ENCODE data around the gene AMN. TPM values are rescaled to one million over a fixed set of nuclear protein-coding genes. Genes with fewer than 3 reads are reported as not detected.

The AMN gene
- total RNA-seq, 1 donor from 2014 or later, result 11.8 TPM

- Histone ChIP-seq H3K27me3 (no peaks in the 10 kb centered on the region), H3K27ac (no peak overlapping the region), H3K4me3 (no peak overlapping the region), H3K9me3 (no peaks in the 10 kb centered on the region), H3K4me1 (no peaks in the 10 kb centered on the region), H3K36me3 (peaks cover 4 to 83% of the 10 kb centered on the region in 2 donors)
- TF ChIP-seq CTCF (IDR thresholded peaks at IDR 0.05), result no peak
- no peak for DNase-seq (ENCODE audit: extremely low spot score in 2 of 2)
- intact Hi-C loops (cut with DNase I), result no loop called here
These were observed 46.8 kb downstream of the AMN start for GRCh38 chr14:102969060-102969791.

- H3K36me3 ChIP-seq, result peaks cover 4 to 83% of the 10 kb centered on the region in 2 donors
These were observed 47.4 kb downstream of the AMN start for GRCh38 chr14:102969901-102970300.

GRCh38 chr14:102970496-102970895, 48.0 kb downstream of the AMN start:
- intact Hi-C loops (cut with DNase I), result loop anchor here (10.0 kb wide), 1 partner anchor 84 kb away; the partner anchor contains the start of gene CDC42BPB
- peaks cover 4 to 83% of the 10 kb centered on the region in 2 donors for H3K36me3 ChIP-seq
- H3K27ac ChIP-seq, result no peak overlapping the region

More at GRCh38 chr14:102969901-102970300, 47.4 kb downstream of the AMN start:
- no peak for TF ChIP-seq CTCF (IDR thresholded peaks at IDR 0.05)
- no peak for TF ChIP-seq POLR2AphosphoS5 (IDR thresholded peaks at IDR 0.05; ENCODE audit: insufficient read depth in 1 of 2, low read depth in 1 of 2)
- TF ChIP-seq POLR2A (IDR thresholded peaks at IDR 0.05), result no peak
- no peaks in the 10 kb centered on the region for H3K4me1 ChIP-seq
- no peak overlapping the region for H3K4me3 ChIP-seq
- no peak overlapping the region for H3K27ac ChIP-seq
- H3K9me3 ChIP-seq, result no peaks in the 10 kb centered on the region
- H3K27me3 ChIP-seq, result no peaks in the 10 kb centered on the region
- intact Hi-C loops (cut with DNase I), result loop anchor here (10.0 kb wide), 1 partner anchor 85 kb away; the partner anchor contains the start of gene CDC42BPB
- no peak for DNase-seq (ENCODE audit: extremely low spot score in 2 of 2)

GRCh38 chr14:102971314-102971713, 48.9 kb downstream of the AMN start:
- intact Hi-C loops (cut with DNase I), result loop anchor here (10.0 kb wide), 1 partner anchor 83 kb away; the partner anchor contains the start of gene CDC42BPB
- Histone ChIP-seq H3K27ac (no peak overlapping the region), H3K36me3 (peaks cover 4 to 84% of the 10 kb centered on the region in 2 donors), H3K4me3 (no peak overlapping the region), H3K27me3 (no peaks in the 10 kb centered on the region), H3K9me3 (no peaks in the 10 kb centered on the region), H3K4me1 (no peaks in the 10 kb centered on the region)
- DNase-seq (ENCODE audit: extremely low spot score in 2 of 2), result no peak
- no peak for TF ChIP-seq POLR2AphosphoS5 (IDR thresholded peaks at IDR 0.05; ENCODE audit: insufficient read depth in 1 of 2, low read depth in 1 of 2)
- TF ChIP-seq CTCF (IDR thresholded peaks at IDR 0.05), result no peak
- no peak for TF ChIP-seq POLR2A (IDR thresholded peaks at IDR 0.05)

More at GRCh38 chr14:102970496-102970895, 48.0 kb downstream of the AMN start:
- TF ChIP-seq POLR2A (IDR thresholded peaks at IDR 0.05) (no peak), POLR2AphosphoS5 (IDR thresholded peaks at IDR 0.05; ENCODE audit: insufficient read depth in 1 of 2, low read depth in 1 of 2) (no peak), CTCF (IDR thresholded peaks at IDR 0.05) (no peak)
- no peaks in the 10 kb centered on the region for H3K9me3 ChIP-seq
- H3K4me3 ChIP-seq, result no peak overlapping the region
- no peaks in the 10 kb centered on the region for H3K27me3 ChIP-seq
- H3K4me1 ChIP-seq, result no peaks in the 10 kb centered on the region
- DNase-seq (ENCODE audit: extremely low spot score in 2 of 2), result no peak
